ENCODE data around the gene CDK18. TPM values are rescaled to one million over a fixed set of nuclear protein-coding genes. Genes with fewer than 3 reads are reported as not detected.

Gene CDK18
- total and polyA plus RNA-seq, 9 of the 15 experiments (the other 6 are each of a cell fraction or from before 2014, with no cell fraction given), result 0.05 to 0.69 (median 0.17) TPM; not detected in 2

- no peak for TF ChIP-seq BCLAF1 (IDR thresholded peaks at IDR 0.05; ENCODE audit: borderline replicate concordance in 1 of 2, control insufficient read depth in 1 of 2, low read depth in 2 of 2, low read length in 1 of 2)
- TF ChIP-seq ZNF57 (CRISPR knock-in tag; IDR thresholded peaks at IDR 0.05), result no peak
Measured at GRCh38 chr1:205494115-205494514, 10.4 kb upstream of the CDK18 start (continued).

GRCh38 chr1:205495237-205495823 lies 9.1 kb upstream of the CDK18 start:
- ATAC-seq, result peak; percentile 83
- Histone ChIP-seq H3K4me3 (no peak overlapping the region), H3K4me1 (replicated peaks in 1 of 2; ENCODE audit: control insufficient read depth in 2 of 2, insufficient read depth in 2 of 2, low read length in 2 of 2) (peaks cover 4 to 11% of the 10 kb centered on the region in 2 experiments; a peak in 3 of 5 replicates), H3K9ac (ENCODE audit: insufficient read depth in 1 of 2, low read depth in 2 of 2, low read length in 2 of 2) (peak overlapping the region in 1 of 2 experiments; percentile 56; a peak in 1 of 4 replicates), H3K27me3 (ENCODE audit: control insufficient read depth in 2 of 2, insufficient read depth in 2 of 2, low read length in 2 of 2) (peaks cover 27 to 70% of the 10 kb centered on the region in 2 experiments; a peak in 4 of 5 replicates), H3K27ac (ENCODE audit: extremely low read depth, low read depth, low read length) (no peak overlapping the region), H3K79me2 (ENCODE audit: control insufficient read depth, insufficient read depth, low read length) (no peaks in the 10 kb centered on the region), H3K9me3 (replicated peaks; ENCODE audit: control insufficient read depth, insufficient read depth, low read depth, low read length) (no peaks in the 10 kb centered on the region), H2AFZ (ENCODE audit: low read depth, low read length) (no peak overlapping the region), H3K4me2 (ENCODE audit: insufficient read depth, low read length) (no peak overlapping the region), H4K20me1 (replicated peaks; ENCODE audit: control insufficient read depth, insufficient read depth, low read length) (0 out of 2 replicates have a peak, but pooled peaks cover 8% of the 10 kb centered on the region), H3K9me1 (ENCODE audit: control insufficient read depth, insufficient read depth, low read length) (no peaks in the 10 kb centered on the region), H3K36me3 (ENCODE audit: control insufficient read depth, insufficient read depth, low read length) (no peaks in the 10 kb centered on the region)
- POLR2A ChIA-PET, result interaction anchor here (0.7 to 0.9 kb wide), 2 partner anchors 9 to 17 kb away, joined by 3 to 6 read pairs; no protein-coding TSS in a partner anchor
- WGBS (ENCODE audit: insufficient coverage, low coverage, missing lambda C conversion rate), result 3% methylated on average over 9 of the region's 9 CpGs
- DNase-seq (ENCODE audit: extremely low read depth in 1 of 4, low spot score in 3 of 4), result peak; percentile 47 to 70 (median 54)
- peak; percentile 73 for FAIRE-seq
- CTCF ChIA-PET (ENCODE audit: low intra/inter-chr PET ratio), result interaction anchor here (1.0 kb wide), 1 partner anchor 29 kb away, joined by 3 read pairs; no protein-coding TSS in a partner anchor
- in situ Hi-C loops (cut with MboI), result no loop called here
- no TSS peak for BruUV-seq (replicated peaks)
- intact Hi-C loops (cut with micrococcal nuclease), result no loop called here
- TF ChIP-seq CBFA2T2 (conservative IDR thresholded peaks at IDR 0.05) (0 out of 2 replicates have a peak, but pooled peaks have one; percentile 15), XRCC5 (IDR thresholded peaks at IDR 0.05; ENCODE audit: low read depth, low read length) (no peak), PTRF (tag; IDR thresholded peaks at IDR 0.05) (no peak), ZNF41 (CRISPR knock-in tag; conservative IDR thresholded peaks at IDR 0.05) (no peak), ZNF23 (CRISPR knock-in tag; IDR thresholded peaks at IDR 0.05) (no peak), SMARCC2 (IDR thresholded peaks at IDR 0.05; ENCODE audit: low read depth) (no peak), DACH1 (IDR thresholded peaks at IDR 0.05; ENCODE audit: partially characterized antibody) (peak; percentile 57), TAF15 (IDR thresholded peaks at IDR 0.05; ENCODE audit: low read depth, low read length) (no peak), ELF4 (CRISPR knock-in tag; IDR thresholded peaks at IDR 0.05) (no peak), TEAD4 (IDR thresholded peaks at IDR 0.05; ENCODE audit: low read length) (0 out of 2 replicates have a peak, but pooled peaks have one; percentile 33), TEAD4 (CRISPR knock-in tag; IDR thresholded peaks at IDR 0.05; ENCODE audit: borderline replicate concordance) (no peak), AFF1 (IDR thresholded peaks at IDR 0.05; ENCODE audit: low read depth in 1 of 2, partially characterized antibody in 2 of 2) (no peak)
